PC-3 (cell line): ENCODE data around the gene PBRM1.

Source experiments
- CTCF ChIP-seq: fragments of 300-600 bp; sonication (generic); conservative IDR thresholded peaks from 2 replicates; pipeline ENCODE4 v1.5.1; 2017; ENCODE audit warnings: antibody characterized with exemption, low read depth, mild to moderate bottlenecking, low read length
- EZH2 ChIP-seq: fragments of 300-600 bp; sonication (generic); IDR thresholded peaks from one replicate; pipeline ENCODE4 v1.6.1; 2017; ENCODE audit warnings: antibody characterized with exemption, mild to moderate bottlenecking, low read length; ENCODE audit not compliant: unreplicated experiment
- EZH2phosphoT487 ChIP-seq: fragments of 300-600 bp; sonication (generic); IDR thresholded peaks from 2 replicates; pipeline ENCODE4 v1.6.1; 2018; ENCODE audit warnings: mild to moderate bottlenecking, antibody characterized with exemption, low read length, borderline replicate concordance

GRCh38 chr3:52501046-52501445 lies 184.7 kb downstream of the PBRM1 start:
- TF ChIP-seq CTCF (no peak), EZH2 (no peak), EZH2phosphoT487 (no peak)
